A673 (cell line): ENCODE measurements around the gene DZIP3. TPM values are rescaled to one million over a fixed set of nuclear protein-coding genes. Genes with fewer than 3 reads are reported as not detected.

Experiments used
- BruUV-seq: library from RNA; stranded (reverse); fragments of 400-500 nt; replicated peaks from 2 replicates; lab custom pipeline; 2021; lab: Mats Ljungman, UMichigan
- CTCF ChIA-PET: fragments of 300-600 bp; sonication (Branson Sonifier 250); formaldehyde crosslinking; loops from one replicate; lab custom pipeline; 2022; ENCODE audit warnings: antibody characterized with exemption; lab: Charles Lee
- POLR2A ChIA-PET: fragments of 300-600 bp; sonication (Branson Sonifier 250); formaldehyde crosslinking; loops from one replicate; lab custom pipeline; 2022; ENCODE audit warnings: antibody characterized with exemption; ENCODE audit not compliant: low non-redundant PET; lab: Charles Lee
- DNase-seq: peaks from one replicate; pipeline ENCODE4 v3.0.0-alpha.2; 2015; ENCODE audit warnings: low spot score
- H3K27ac ChIP-seq: fragments of 200-600 bp; sonication (generic); 2 replicates; pipeline ENCODE4 v1.5.1; 2016; ENCODE audit warnings: mixed run types, low read depth, mild to moderate bottlenecking, mixed read lengths, antibody characterized with exemption, low read length; ENCODE audit not compliant: poor library complexity, severe bottlenecking
- H3K27me3 ChIP-seq: fragments of 200-600 bp; sonication (generic); replicated peaks from 2 replicates; pipeline ENCODE4 v1.6.1; 2017; ENCODE audit warnings: mixed run types, low read depth, mild to moderate bottlenecking, mixed read lengths, antibody characterized with exemption, low read length; ENCODE audit not compliant: insufficient read depth, poor library complexity
- H3K36me3 ChIP-seq: fragments of 200-600 bp; sonication (generic); 2 replicates; pipeline ENCODE4 v1.6.1; 2016; ENCODE audit warnings: mixed run types, mild to moderate bottlenecking, mixed read lengths, antibody characterized with exemption, low read length; ENCODE audit not compliant: insufficient read depth, poor library complexity, severe bottlenecking
- H3K4me1 ChIP-seq: fragments of 200-600 bp; sonication (generic); 2 replicates; pipeline ENCODE4 v1.6.1; 2017; ENCODE audit warnings: mixed run types, mild to moderate bottlenecking, mixed read lengths, antibody characterized with exemption, low read length; ENCODE audit not compliant: insufficient read depth, poor library complexity, severe bottlenecking
- H3K4me3 ChIP-seq: fragments of 200-600 bp; sonication (generic); 2 replicates; pipeline ENCODE4 v1.5.1; 2016; ENCODE audit warnings: low read depth, mixed run types, mild to moderate bottlenecking, mixed read lengths, low read length; ENCODE audit not compliant: poor library complexity, severe bottlenecking
- H3K9me3 ChIP-seq: fragments of 200-600 bp; sonication (generic); 2 replicates; pipeline ENCODE4 v1.6.1; 2016; ENCODE audit warnings: mixed run types, low read depth, mild to moderate bottlenecking, mixed read lengths, antibody characterized with exemption, low read length; ENCODE audit not compliant: poor library complexity, severe bottlenecking
- EZH2 ChIP-seq: fragments of 200-600 bp; sonication (generic); IDR thresholded peaks from 2 replicates; pipeline ENCODE4 v1.6.1; 2017; ENCODE audit warnings: borderline replicate concordance, low read depth, mild to moderate bottlenecking, mixed read lengths, antibody characterized with exemption, low read length; ENCODE audit not compliant: poor library complexity, severe bottlenecking
- intact Hi-C: fragments of 100-400 bp; cut with micrococcal nuclease; formaldehyde crosslinking; loops from one replicate; pipeline ENCODE4 v1.10.0; 2022; ENCODE audit not compliant: unreplicated experiment
- total RNA-seq: library from RNA; stranded (reverse); gene quantifications from 2 replicates; pipeline ENCODE4 v1.2.3, GENCODE V29; 2021
- TF ChIP-seq, protein P1 (sequence below): fragments of 300-800, 200-600 bp; sonication (generic); conservative IDR thresholded peaks from 2 replicates; pipeline ENCODE4 v1.5.1; 2017; ENCODE audit warnings: low read depth, mild to moderate bottlenecking, antibody characterized with exemption, low read length, moderate library complexity, mixed read lengths

The DZIP3 gene
- total RNA-seq, 1 experiment from 2014 or later, result 14.9 TPM

DNA sequence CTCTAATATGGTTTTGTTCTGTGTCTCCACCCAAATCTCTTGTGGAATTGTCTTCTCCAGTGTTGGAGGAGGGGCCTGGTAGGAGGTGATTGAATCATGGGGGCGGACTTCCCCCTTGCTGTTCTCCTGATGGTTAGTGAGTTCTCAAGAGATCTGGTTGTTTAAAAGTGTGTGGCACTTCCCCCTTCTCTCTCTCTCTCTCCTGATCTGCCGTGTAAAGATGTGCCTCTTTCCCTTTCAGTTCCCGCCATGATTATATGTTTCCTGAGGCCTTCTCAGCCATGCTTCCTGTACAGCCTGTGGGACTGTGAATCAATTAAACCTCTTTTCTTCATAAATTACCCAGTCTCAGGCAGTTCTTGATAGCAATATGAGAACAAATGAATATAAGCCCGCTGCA, 134.6 kb downstream of the DZIP3 start:
- CTCF ChIA-PET, result no interaction called here
- POLR2A ChIA-PET, result no interaction called here

DNA sequence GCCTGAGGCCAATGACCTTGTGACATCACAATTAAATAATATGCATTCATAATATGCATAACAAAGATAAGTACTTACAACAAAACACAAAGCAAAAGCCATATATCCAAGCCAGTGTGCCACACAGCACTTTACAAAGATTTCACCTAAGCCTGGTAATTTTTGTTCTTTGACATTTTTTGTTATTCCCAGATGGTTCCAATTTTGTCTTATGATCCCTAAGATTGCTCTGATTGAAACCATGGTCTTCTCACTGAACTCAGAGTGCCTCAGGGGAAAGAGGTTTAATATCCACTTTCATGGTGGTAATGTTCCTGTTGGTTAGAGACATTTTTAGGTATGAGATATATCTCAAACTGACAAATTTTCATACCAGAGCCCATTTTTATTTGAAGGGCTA, 138.6 kb downstream of the DZIP3 start:
- Histone ChIP-seq H3K36me3 (no peaks in the 10 kb centered on the region), H3K9me3 (no peaks in the 10 kb centered on the region), H3K4me1 (peaks cover 6% of the 10 kb centered on the region), H3K27ac (no peak overlapping the region), H3K4me3 (no peak overlapping the region), H3K27me3 (no peaks in the 10 kb centered on the region)
- TF ChIP-seq EZH2, result no peak
- TF ChIP-seq, protein P1, sequence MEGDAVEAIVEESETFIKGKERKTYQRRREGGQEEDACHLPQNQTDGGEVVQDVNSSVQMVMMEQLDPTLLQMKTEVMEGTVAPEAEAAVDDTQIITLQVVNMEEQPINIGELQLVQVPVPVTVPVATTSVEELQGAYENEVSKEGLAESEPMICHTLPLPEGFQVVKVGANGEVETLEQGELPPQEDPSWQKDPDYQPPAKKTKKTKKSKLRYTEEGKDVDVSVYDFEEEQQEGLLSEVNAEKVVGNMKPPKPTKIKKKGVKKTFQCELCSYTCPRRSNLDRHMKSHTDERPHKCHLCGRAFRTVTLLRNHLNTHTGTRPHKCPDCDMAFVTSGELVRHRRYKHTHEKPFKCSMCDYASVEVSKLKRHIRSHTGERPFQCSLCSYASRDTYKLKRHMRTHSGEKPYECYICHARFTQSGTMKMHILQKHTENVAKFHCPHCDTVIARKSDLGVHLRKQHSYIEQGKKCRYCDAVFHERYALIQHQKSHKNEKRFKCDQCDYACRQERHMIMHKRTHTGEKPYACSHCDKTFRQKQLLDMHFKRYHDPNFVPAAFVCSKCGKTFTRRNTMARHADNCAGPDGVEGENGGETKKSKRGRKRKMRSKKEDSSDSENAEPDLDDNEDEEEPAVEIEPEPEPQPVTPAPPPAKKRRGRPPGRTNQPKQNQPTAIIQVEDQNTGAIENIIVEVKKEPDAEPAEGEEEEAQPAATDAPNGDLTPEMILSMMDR, result no peak
- ChIA-PET POLR2A (no interaction called here), CTCF (no interaction called here)
- DNase-seq, result no peak
- BruUV-seq, result no TSS peak
- intact Hi-C loops, result no loop called here

More for the DNA sequence above, 134.6 kb downstream of the DZIP3 start:
- peak; percentile 59 for DNase-seq
- Histone ChIP-seq H3K9me3 (no peaks in the 10 kb centered on the region), H3K27ac (peak overlapping the region; percentile 31), H3K36me3 (no peaks in the 10 kb centered on the region), H3K4me3 (no peak overlapping the region), H3K4me1 (peaks cover 21% of the 10 kb centered on the region), H3K27me3 (no peaks in the 10 kb centered on the region)
- intact Hi-C loops, result no loop called here
- no TSS peak for BruUV-seq
- TF ChIP-seq, protein P1, result no peak
- TF ChIP-seq EZH2, result no peak

DNA sequence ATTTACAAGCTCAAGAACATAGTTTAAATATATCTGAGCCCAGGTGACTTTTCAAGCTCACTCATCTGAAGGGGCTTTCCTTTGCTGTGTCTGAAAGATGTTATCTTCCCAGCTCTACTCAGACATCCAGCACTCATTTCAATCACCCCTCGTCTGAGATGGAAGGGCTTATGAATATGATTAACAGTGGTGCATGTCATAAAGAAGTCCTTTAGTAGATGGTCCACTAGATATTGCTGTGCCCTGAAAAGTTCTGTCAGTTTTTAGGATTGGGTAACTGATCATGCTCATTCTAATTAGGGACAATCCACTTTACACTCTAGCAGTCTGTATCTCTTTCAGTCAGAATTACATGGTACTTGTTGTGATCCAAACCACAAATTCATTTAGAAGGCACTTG, 139.4 kb downstream of the DZIP3 start:
- H3K4me1 ChIP-seq, result peaks cover 6% of the 10 kb centered on the region
- H3K9me3 ChIP-seq, result no peaks in the 10 kb centered on the region
- intact Hi-C loops, result no loop called here
- H3K36me3 ChIP-seq, result no peaks in the 10 kb centered on the region
- no peak for TF ChIP-seq EZH2
- TF ChIP-seq, protein P1, result no peak
- H3K27ac ChIP-seq, result no peak overlapping the region
- CTCF ChIA-PET, result no interaction called here
- no TSS peak for BruUV-seq
- DNase-seq, result no peak
- POLR2A ChIA-PET, result no interaction called here
- no peaks in the 10 kb centered on the region for H3K27me3 ChIP-seq
- H3K4me3 ChIP-seq, result no peak overlapping the region
